DND-41 (cell line): ENCODE data around the gene MPST.

Source experiments
- ATAC-seq: fragments of 200-7000 bp; cut with Tn5 transposase; 3 replicates; pipeline ENCODE4 v1.9.1; 2021; ENCODE audit warnings: low read depth; ENCODE audit not compliant: insufficient read depth
- DNase-seq: peaks from one replicate; pipeline ENCODE4 v3.0.0-alpha.2; 2020
- H2AFZ ChIP-seq: 2 replicates; pipeline ENCODE4 v1.6.0; 2012; ENCODE audit warnings: low read depth, low read length
- H3K27ac ChIP-seq: 2 replicates; pipeline ENCODE4 v1.5.1; 2012; ENCODE audit warnings: low read length, inconsistent platforms
- H3K27me3 ChIP-seq: fragments of 200-600 bp; sonication (generic); 2 replicates; pipeline ENCODE4 v1.6.0; 2012; ENCODE audit warnings: low read length, mild to moderate bottlenecking, inconsistent platforms; ENCODE audit not compliant: insufficient read depth, poor library complexity
- H3K36me3 ChIP-seq: 2 replicates; pipeline ENCODE4 v1.5.1; 2012; ENCODE audit warnings: low read length, inconsistent platforms; ENCODE audit not compliant: insufficient read depth
- H3K4me1 ChIP-seq: 2 replicates; pipeline ENCODE4 v1.5.1; 2012; ENCODE audit warnings: mild to moderate bottlenecking, low read length; ENCODE audit not compliant: insufficient read depth
- H3K4me2 ChIP-seq: 2 replicates; pipeline ENCODE4 v1.6.0; 2012; ENCODE audit warnings: mild to moderate bottlenecking, moderate library complexity, low read length, inconsistent platforms; ENCODE audit not compliant: insufficient read depth
- H3K4me3 ChIP-seq, 2 experiments: fragments of 200-600 bp in 1 of 2; shearing (Covaris generic) in 1 of 2; 2 replicates each; pipeline ENCODE4 v1.5.1; 2012 to 2016; ENCODE audit warnings: inconsistent platforms in 2 of 2, low read length in 2 of 2, mild to moderate bottlenecking in 2 of 2, low read depth in 1 of 2, moderate library complexity in 1 of 2
- H3K79me2 ChIP-seq: 2 replicates; pipeline ENCODE4 v1.6.0; 2012; ENCODE audit warnings: low read length, inconsistent platforms; ENCODE audit not compliant: insufficient read depth
- H3K9ac ChIP-seq: 2 replicates; pipeline ENCODE4 v1.6.0; 2012; ENCODE audit warnings: low read depth, mild to moderate bottlenecking, inconsistent platforms, low read length, moderate library complexity
- H3K9me3 ChIP-seq: 2 replicates; pipeline ENCODE4 v1.5.1; 2012; ENCODE audit warnings: low read length, moderate library complexity, mild to moderate bottlenecking, inconsistent platforms; ENCODE audit not compliant: insufficient read depth, severe bottlenecking
- H4K20me1 ChIP-seq: 2 replicates; pipeline ENCODE4 v1.6.0; 2012; ENCODE audit warnings: low read length; ENCODE audit not compliant: insufficient read depth
- EZH2 ChIP-seq: IDR thresholded peaks from 3 replicates; pipeline ENCODE4 v1.6.1; 2012; ENCODE audit warnings: borderline replicate concordance, low read depth, mild to moderate bottlenecking, moderate library complexity, low read length, inconsistent platforms; ENCODE audit not compliant: severe bottlenecking
- TF ChIP-seq, protein P1 (sequence below): IDR thresholded peaks from 2 replicates; pipeline ENCODE4 v1.5.1; 2012; ENCODE audit warnings: borderline replicate concordance, low read length, moderate library complexity, mild to moderate bottlenecking; ENCODE audit not compliant: poor library complexity, severe bottlenecking; ENCODE audit errors: extremely low read depth

MPST gene

DNA sequence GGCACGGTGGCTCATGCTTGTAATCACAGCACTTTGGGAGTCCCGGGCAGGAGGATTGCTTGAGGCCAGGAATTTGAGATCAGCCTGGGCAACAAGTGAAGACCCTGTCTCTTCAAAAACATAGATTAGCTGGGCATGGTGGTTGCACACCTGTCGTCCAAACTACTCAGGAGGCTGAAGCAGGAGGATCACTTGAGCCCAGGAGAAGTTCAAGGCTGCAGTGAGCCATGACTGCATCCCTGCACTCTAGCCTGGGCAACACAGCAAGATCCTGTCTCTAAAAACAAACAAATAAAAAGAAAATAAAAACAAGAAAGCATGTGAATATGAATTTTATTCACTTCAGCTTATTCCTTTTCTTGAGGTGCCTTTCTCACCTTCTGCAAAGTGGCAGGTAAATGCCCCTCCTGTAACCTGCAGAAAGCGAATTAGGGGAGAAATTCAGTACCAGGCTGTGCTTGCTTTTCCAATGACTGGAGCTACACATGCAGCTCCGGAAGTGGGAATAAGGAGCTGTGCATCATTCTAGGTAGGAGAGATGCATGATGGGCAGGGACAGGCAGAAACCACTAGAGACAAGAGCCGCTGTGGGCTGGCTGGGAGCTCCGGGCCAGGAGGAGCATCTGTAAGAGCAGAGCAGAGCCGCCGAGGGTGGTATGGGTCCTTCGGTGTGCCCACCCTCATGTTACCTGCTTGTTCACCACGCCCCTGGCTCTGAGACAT is 17.3 kb downstream of the MPST start:
- DNase-seq, result no peak
- Histone ChIP-seq H2AFZ (no peak overlapping the region), H3K9me3 (no peaks in the 10 kb centered on the region), H3K79me2 (no peaks in the 10 kb centered on the region), H3K4me1 (no peaks in the 10 kb centered on the region), H3K36me3 (no peaks in the 10 kb centered on the region), H4K20me1 (no peaks in the 10 kb centered on the region; the same call in 1 of the 2 replicates), H3K4me3 (no peak overlapping the region), H3K27ac (no peak overlapping the region), H3K4me2 (no peak overlapping the region), H3K9ac (no peak overlapping the region), H3K27me3 (peaks cover 5% of the 10 kb centered on the region)
- ATAC-seq, result no peak
- no peak for TF ChIP-seq EZH2
- TF ChIP-seq, protein P1, sequence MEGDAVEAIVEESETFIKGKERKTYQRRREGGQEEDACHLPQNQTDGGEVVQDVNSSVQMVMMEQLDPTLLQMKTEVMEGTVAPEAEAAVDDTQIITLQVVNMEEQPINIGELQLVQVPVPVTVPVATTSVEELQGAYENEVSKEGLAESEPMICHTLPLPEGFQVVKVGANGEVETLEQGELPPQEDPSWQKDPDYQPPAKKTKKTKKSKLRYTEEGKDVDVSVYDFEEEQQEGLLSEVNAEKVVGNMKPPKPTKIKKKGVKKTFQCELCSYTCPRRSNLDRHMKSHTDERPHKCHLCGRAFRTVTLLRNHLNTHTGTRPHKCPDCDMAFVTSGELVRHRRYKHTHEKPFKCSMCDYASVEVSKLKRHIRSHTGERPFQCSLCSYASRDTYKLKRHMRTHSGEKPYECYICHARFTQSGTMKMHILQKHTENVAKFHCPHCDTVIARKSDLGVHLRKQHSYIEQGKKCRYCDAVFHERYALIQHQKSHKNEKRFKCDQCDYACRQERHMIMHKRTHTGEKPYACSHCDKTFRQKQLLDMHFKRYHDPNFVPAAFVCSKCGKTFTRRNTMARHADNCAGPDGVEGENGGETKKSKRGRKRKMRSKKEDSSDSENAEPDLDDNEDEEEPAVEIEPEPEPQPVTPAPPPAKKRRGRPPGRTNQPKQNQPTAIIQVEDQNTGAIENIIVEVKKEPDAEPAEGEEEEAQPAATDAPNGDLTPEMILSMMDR, result no peak

DNA sequence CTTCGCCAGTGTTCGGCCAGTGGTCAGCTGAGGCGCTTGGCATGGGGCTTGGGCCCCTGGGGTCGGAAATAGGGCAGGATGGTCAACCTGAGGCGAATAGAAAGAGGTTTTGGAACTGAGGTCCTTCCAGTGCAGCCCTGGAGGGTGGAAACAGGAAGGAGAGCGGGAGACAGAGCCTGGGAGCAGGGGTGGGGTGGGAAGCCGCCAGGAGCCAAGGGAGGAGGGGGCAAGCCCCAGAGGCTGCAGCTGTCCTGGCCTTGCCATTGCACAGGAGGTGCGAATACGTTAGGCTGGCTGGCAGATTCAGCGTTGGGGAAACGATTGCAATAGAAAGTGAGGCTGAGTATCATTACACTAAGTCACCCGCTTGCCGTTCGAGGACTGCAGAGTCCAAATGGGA is 18.1 kb downstream of the MPST start:
- ATAC-seq (no peak), DNase-seq (no peak)
- H2AFZ ChIP-seq, result no peak overlapping the region
- H3K79me2 ChIP-seq, result no peaks in the 10 kb centered on the region
- H3K27ac ChIP-seq, result no peak overlapping the region
- no peaks in the 10 kb centered on the region for H3K36me3 ChIP-seq
- no peaks in the 10 kb centered on the region for H3K4me1 ChIP-seq
- no peak overlapping the region for H3K4me2 ChIP-seq
- H3K4me3 ChIP-seq, result no peak overlapping the region
- no peaks in the 10 kb centered on the region; the same call in 1 of the 2 replicates for H4K20me1 ChIP-seq
- TF ChIP-seq, protein P1, result no peak
- no peak for TF ChIP-seq EZH2
- H3K27me3 ChIP-seq, result peaks cover 5% of the 10 kb centered on the region
- no peaks in the 10 kb centered on the region for H3K9me3 ChIP-seq
- H3K9ac ChIP-seq, result no peak overlapping the region

DNA sequence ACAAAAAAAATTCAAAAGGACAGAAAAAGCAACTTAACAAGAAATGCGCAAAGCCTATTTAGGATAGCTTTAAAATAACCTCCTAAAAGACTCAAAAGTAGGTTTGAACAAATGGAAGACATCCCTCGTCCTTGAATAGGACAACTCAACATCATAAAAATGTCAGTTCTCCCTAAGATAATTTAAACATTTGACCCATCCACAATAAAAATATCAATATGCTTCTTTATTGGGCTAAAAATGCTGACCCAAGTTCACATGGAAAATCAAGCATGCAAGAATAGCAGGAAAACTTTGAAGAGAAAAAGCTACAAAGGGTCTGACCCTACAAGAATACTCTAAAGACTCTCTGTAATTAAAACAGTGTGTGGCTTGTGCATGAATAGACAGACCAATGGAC is 19.9 kb downstream of the MPST start:
- no peak overlapping the region for H3K4me2 ChIP-seq
- no peak overlapping the region for H3K27ac ChIP-seq
- H3K36me3 ChIP-seq, result no peaks in the 10 kb centered on the region
- H4K20me1 ChIP-seq, result no peaks in the 10 kb centered on the region; the same call in 1 of the 2 replicates
- peaks cover 5% of the 10 kb centered on the region for H3K27me3 ChIP-seq
- no peak overlapping the region for H3K9ac ChIP-seq
- ATAC-seq (no peak), DNase-seq (no peak)
- no peaks in the 10 kb centered on the region for H3K4me1 ChIP-seq
- TF ChIP-seq EZH2, result no peak
- no peak overlapping the region for H2AFZ ChIP-seq
- no peak overlapping the region for H3K4me3 ChIP-seq
- no peaks in the 10 kb centered on the region for H3K79me2 ChIP-seq
- no peaks in the 10 kb centered on the region for H3K9me3 ChIP-seq

DNA sequence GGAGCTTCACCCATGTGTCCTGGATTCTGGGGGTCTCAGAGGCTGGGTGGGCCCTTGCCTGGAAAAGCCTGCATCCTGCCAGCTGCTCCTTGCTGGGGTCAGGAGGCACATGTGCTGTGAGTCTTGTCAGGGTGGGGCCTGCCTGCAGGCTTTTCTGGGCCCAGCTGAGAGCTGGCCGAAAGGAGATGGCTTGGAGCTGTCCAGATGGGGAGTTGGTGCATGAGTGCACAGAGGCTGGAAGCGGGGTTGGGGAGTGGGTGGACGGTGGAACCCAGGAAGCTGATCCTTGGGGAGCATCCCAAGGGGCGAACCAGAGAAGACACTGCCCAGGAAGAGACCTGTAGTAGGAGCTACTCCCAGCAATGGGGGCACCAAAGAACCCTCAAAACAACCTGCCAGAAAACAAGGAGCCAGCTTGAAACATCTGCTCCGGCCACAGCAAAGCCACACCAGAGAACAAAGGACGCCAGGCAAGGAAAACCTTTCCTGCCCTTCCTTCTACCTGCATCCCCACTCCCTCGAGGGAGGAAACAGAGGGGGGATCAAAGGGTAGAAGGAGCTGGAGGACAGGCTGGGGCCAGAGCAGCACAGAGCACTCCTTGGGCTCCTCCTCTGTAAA is 23.8 kb downstream of the MPST start:
- H3K36me3 ChIP-seq, result no peaks in the 10 kb centered on the region
- ATAC-seq (no peak), DNase-seq (no peak)
- no peak overlapping the region for H3K4me2 ChIP-seq
- no peaks in the 10 kb centered on the region for H3K4me1 ChIP-seq
- peaks cover 2% of the 10 kb centered on the region for H3K27me3 ChIP-seq
- H3K27ac ChIP-seq, result no peak overlapping the region
- H3K79me2 ChIP-seq, result no peaks in the 10 kb centered on the region
- H4K20me1 ChIP-seq, result no peaks in the 10 kb centered on the region
- H2AFZ ChIP-seq, result no peak overlapping the region
- no peak overlapping the region for H3K4me3 ChIP-seq
- H3K9me3 ChIP-seq, result no peaks in the 10 kb centered on the region
- TF ChIP-seq, protein P1, result no peak
- TF ChIP-seq EZH2, result no peak
- no peak overlapping the region for H3K9ac ChIP-seq
